Endothelial cell of umbilical vein (primary cell): ENCODE results near the gene KRTAP9-9. TPM values are rescaled to one million over a fixed set of nuclear protein-coding genes. Genes with fewer than 3 reads are reported as not detected.
A peak's percentile ranks its signal among the peaks of the same experiment; 100 is the strongest.

Experiments used
- BruUV-seq: library from RNA; stranded (reverse); fragments of 400-500 nt; replicated peaks from 2 replicates; lab custom pipeline; 2021; lab: Mats Ljungman, UMichigan
- CTCF ChIA-PET: fragments of 300-600, 350-600 bp; sonication (Branson Sonifier 250); formaldehyde crosslinking; loops from one replicate; lab custom pipeline; 2021; ENCODE audit warnings: antibody characterized with exemption, inconsistent platforms; lab: Charles Lee
- POLR2A ChIA-PET: fragments of 300-600, 350-600 bp; sonication (Branson Sonifier 250); formaldehyde crosslinking; loops from one replicate; lab custom pipeline; 2021; ENCODE audit warnings: antibody characterized with exemption, inconsistent platforms; lab: Charles Lee
- DNase-seq: peaks from one replicate; pipeline ENCODE4 v3.0.0-alpha.2; 2011; ENCODE audit warnings: low read depth, low spot score
- FAIRE-seq: peaks from 2 replicates; lab custom pipeline; 2011; peaks lifted over from hg19 to GRCh38; lab: Jason Lieb, UNC
- H2AFZ ChIP-seq: 2 replicates; pipeline ENCODE4 v1.6.0; 2012; ENCODE audit warnings: low read depth, low read length, control low read depth, inconsistent platforms
- H3K27ac ChIP-seq: 2 replicates; pipeline ENCODE4 v1.5.1; 2011; ENCODE audit warnings: low read depth, mild to moderate bottlenecking, control low read depth, low read length, moderate library complexity; ENCODE audit not compliant: insufficient read depth
- H3K27me3 ChIP-seq, 2 experiments: 2 replicates each; pipeline versions ENCODE4 v1.6.0 to v1.6.1; 2011; ENCODE audit warnings: low read length in 2 of 2, mixed read lengths in 1 of 2; ENCODE audit not compliant: control insufficient read depth in 2 of 2, insufficient read depth in 2 of 2
- H3K36me3 ChIP-seq, 2 experiments: 2 replicates in 1 of 2; 3 replicates in 1 of 2; pipeline ENCODE4 v1.5.1; 2011; ENCODE audit warnings: low read length in 2 of 2, mild to moderate bottlenecking in 1 of 2, moderate library complexity in 1 of 2; ENCODE audit not compliant: control insufficient read depth in 2 of 2, insufficient read depth in 2 of 2; ENCODE audit errors: extremely low read depth in 1 of 2
- H3K4me1 ChIP-seq: 3 replicates; pipeline ENCODE4 v1.5.1; 2011; ENCODE audit warnings: mild to moderate bottlenecking, low read length; ENCODE audit not compliant: control insufficient read depth, insufficient read depth; ENCODE audit errors: extremely low read depth
- H3K4me2 ChIP-seq: 2 replicates; pipeline ENCODE4 v1.6.1; 2011; ENCODE audit warnings: low read length, control low read depth, mixed read lengths; ENCODE audit not compliant: insufficient read depth
- H3K4me3 ChIP-seq, 3 experiments: fragments of 200-600 bp in 1 of 3; sonication (generic), shearing (Covaris generic) in 1 of 3; replicated peaks in 1 of 3; 2 replicates each; pipeline ENCODE4 v1.5.1; 2011 to 2016; ENCODE audit warnings: control low read depth in 3 of 3, low read length in 3 of 3, mild to moderate bottlenecking in 2 of 3, inconsistent platforms in 1 of 3, low read depth in 1 of 3, moderate library complexity in 1 of 3; ENCODE audit not compliant: insufficient read depth in 1 of 3
- H3K79me2 ChIP-seq: 2 replicates; pipeline ENCODE4 v1.6.0; 2012; ENCODE audit warnings: low read length, inconsistent platforms; ENCODE audit not compliant: control insufficient read depth, insufficient read depth
- H3K9ac ChIP-seq: replicated peaks from 2 replicates; pipeline ENCODE3; 2011; ENCODE audit warnings: low read length, control low read depth; ENCODE audit not compliant: insufficient read depth; ENCODE audit errors: extremely low read depth
- H3K9me1 ChIP-seq: replicated peaks from 3 replicates; pipeline ENCODE4 v1.6.0; 2011; ENCODE audit warnings: mild to moderate bottlenecking, low read length; ENCODE audit not compliant: control insufficient read depth, insufficient read depth; ENCODE audit errors: extremely low read depth
- H3K9me3 ChIP-seq: replicated peaks from 2 replicates; pipeline ENCODE4 v1.5.1; 2012; ENCODE audit warnings: low read length, inconsistent platforms; ENCODE audit not compliant: control insufficient read depth, insufficient read depth
- H4K20me1 ChIP-seq: replicated peaks from 2 replicates; pipeline ENCODE3; 2011; ENCODE audit warnings: mild to moderate bottlenecking, low read length; ENCODE audit not compliant: control insufficient read depth, insufficient read depth; ENCODE audit errors: extremely low read depth
- CTCF ChIP-seq, 2 donors: IDR thresholded peaks; 1 replicate in 1 of 2; 2 replicates in 1 of 2; pipeline ENCODE4 v1.5.1; 2011; ENCODE audit warnings: low read length in 2 of 2, mild to moderate bottlenecking in 2 of 2, moderate library complexity in 2 of 2, control low read depth in 1 of 2, inconsistent platforms in 1 of 2, low read depth in 1 of 2; ENCODE audit not compliant: insufficient read depth in 1 of 2; ENCODE audit errors: extremely low read depth in 1 of 2
- EZH2 ChIP-seq: IDR thresholded peaks from 2 replicates; pipeline ENCODE4 v1.6.1; 2012; ENCODE audit warnings: borderline replicate concordance, low read depth, mild to moderate bottlenecking, moderate library complexity, low read length, inconsistent platforms; ENCODE audit not compliant: severe bottlenecking
- FOS ChIP-seq: IDR thresholded peaks from 2 replicates; pipeline ENCODE4 v1.6.1; 2011; ENCODE audit warnings: mild to moderate bottlenecking, low read length, moderate library complexity, borderline replicate concordance; ENCODE audit not compliant: insufficient read depth
- GATA2 ChIP-seq: IDR thresholded peaks from 2 replicates; pipeline ENCODE4 v1.7.0; 2011; ENCODE audit warnings: low read depth, mild to moderate bottlenecking, moderate library complexity, mixed read lengths, low read length; ENCODE audit not compliant: insufficient read length, insufficient read depth
- MYC ChIP-seq: IDR thresholded peaks from one replicate; pipeline ENCODE4 v1.6.1; 2011; ENCODE audit warnings: mild to moderate bottlenecking, low read depth, low read length
- dilution Hi-C: fragments of 300-500 bp; cut with MboI; formaldehyde crosslinking; loops from one replicate; pipeline ENCODE4 v1.15.0; 2019; ENCODE audit warnings: low sequenced_read_pairs; ENCODE audit not compliant: extremely low pct_ligation_motif_present
- intact Hi-C: fragments of 100-400 bp; cut with micrococcal nuclease; formaldehyde crosslinking; loops from one replicate; pipeline ENCODE4 v1.10.0; 2022
- polyA plus RNA-seq, 4 experiments: library from polyadenylated mRNA; depleted of rRNA in 3 of 4; stranded (reverse) in 3 of 4; unstranded in 1 of 4; fragments of >200 nt; gene quantifications; 2 replicates each; pipeline versions ENCODE4 v1.2.1 to v1.2.3, GENCODE V29; 2011 to 2012; ENCODE audit warnings: missing spikeins in 1 of 4
- total RNA-seq: library from RNA; stranded (reverse); gene quantifications from 2 replicates; pipeline ENCODE4 v1.2.3, GENCODE V29; 2021

The KRTAP9-9 gene
- total and polyA plus RNA-seq, 2 donors (not counting 3 experiments of a cell fraction or from before 2014, with no cell fraction given) = not detected

GRCh38 chr17:41254861-41255260, 323 bp upstream of the KRTAP9-9 start:
- H3K9me1 ChIP-seq = no peaks in the 10 kb centered on the region
- no peaks in the 10 kb centered on the region for H3K27me3 ChIP-seq
- H3K4me1 ChIP-seq = no peaks in the 10 kb centered on the region
- no peak overlapping the region for H3K27ac ChIP-seq
- no peak overlapping the region for H2AFZ ChIP-seq
- H3K4me3 ChIP-seq = no peak overlapping the region
- no peaks in the 10 kb centered on the region for H3K79me2 ChIP-seq
- no peak overlapping the region for H3K9ac ChIP-seq
- DNase-seq (peak; percentile 0), FAIRE-seq (no peak)
- no peaks in the 10 kb centered on the region for H3K9me3 ChIP-seq
- CTCF ChIA-PET = no interaction called here
- H4K20me1 ChIP-seq = no peaks in the 10 kb centered on the region
- TF ChIP-seq GATA2 = no peak
- TF ChIP-seq CTCF (IDR thresholded peaks at IDR 0.05; ENCODE audit: extremely low read depth in 1 of 2, insufficient read depth in 1 of 2, low read depth in 1 of 2, low read length in 2 of 2) = no peak
- no peak for TF ChIP-seq MYC
- TF ChIP-seq EZH2 = no peak
- TF ChIP-seq FOS = no peak
- POLR2A ChIA-PET = no interaction called here
- H3K36me3 ChIP-seq = no peaks in the 10 kb centered on the region
- no TSS peak for BruUV-seq
- no peak overlapping the region for H3K4me2 ChIP-seq
- intact Hi-C loops (no loop called here), dilution Hi-C loops (no loop called here)

GRCh38 chr17:41256291-41256685, 1.1 kb downstream of the KRTAP9-9 start:
- Histone ChIP-seq H3K4me2 (no peak overlapping the region), H3K4me1 (no peaks in the 10 kb centered on the region), H3K9ac (no peak overlapping the region), H3K36me3 (no peaks in the 10 kb centered on the region), H4K20me1 (no peaks in the 10 kb centered on the region), H3K9me1 (no peaks in the 10 kb centered on the region), H3K27me3 (no peaks in the 10 kb centered on the region), H3K79me2 (no peaks in the 10 kb centered on the region), H2AFZ (no peak overlapping the region), H3K4me3 (no peak overlapping the region), H3K27ac (no peak overlapping the region), H3K9me3 (no peaks in the 10 kb centered on the region)
- TF ChIP-seq FOS = no peak
- BruUV-seq = no TSS peak
- dilution Hi-C loops = no loop called here
- no peak for DNase-seq
- POLR2A ChIA-PET = no interaction called here
- CTCF ChIA-PET = no interaction called here
- no peak for FAIRE-seq
- intact Hi-C loops = no loop called here
